Loucy (cell line): ENCODE measurements around the gene KIDINS220.
"Not testable (repeated sequence)": the region's sequence is repeated elsewhere in the genome, so short reads cannot be mapped to it uniquely, and the experiment has no call there.

Source experiments
- H2AFZ ChIP-seq: fragments of 200-600 bp; sonication (generic); 2 replicates; pipeline ENCODE4 v1.6.0; 2016; ENCODE audit warnings: antibody characterized with exemption, mild to moderate bottlenecking, low read length, moderate library complexity
- H3F3A ChIP-seq: fragments of 200-600 bp; 2 replicates; pipeline ENCODE4 v1.6.0; 2016; ENCODE audit warnings: antibody characterized with exemption, low read depth, mild to moderate bottlenecking
- H3K27me3 ChIP-seq: fragments of 200-600 bp; sonication (generic); 2 replicates; pipeline ENCODE4 v1.6.1; 2014; ENCODE audit warnings: low read length, mild to moderate bottlenecking; ENCODE audit not compliant: insufficient read depth, poor library complexity, severe bottlenecking
- H3K36me3 ChIP-seq: fragments of 200-600 bp; sonication (generic); 2 replicates; pipeline ENCODE4 v1.6.1; 2016; ENCODE audit warnings: low read length; ENCODE audit not compliant: insufficient read depth
- H3K4me1 ChIP-seq: fragments of 200-600 bp; sonication (generic); 2 replicates; pipeline ENCODE4 v1.5.1; 2014; ENCODE audit warnings: low read length, mild to moderate bottlenecking; ENCODE audit not compliant: insufficient read depth, poor library complexity, severe bottlenecking
- H3K4me2 ChIP-seq: fragments of 200-600 bp; sonication (generic); 2 replicates; pipeline ENCODE4 v1.6.0; 2014; ENCODE audit warnings: antibody characterized with exemption, low read length, low read depth, mild to moderate bottlenecking; ENCODE audit not compliant: poor library complexity, severe bottlenecking
- H3K4me3 ChIP-seq: fragments of 200-600 bp; sonication (generic); 2 replicates; pipeline ENCODE4 v1.5.1; 2014; ENCODE audit warnings: low read length, mild to moderate bottlenecking, mixed read lengths; ENCODE audit not compliant: poor library complexity, severe bottlenecking
- H3K79me2 ChIP-seq: fragments of 200-600 bp; sonication (generic); 2 replicates; pipeline ENCODE4 v1.6.1; 2014; ENCODE audit warnings: low read length; ENCODE audit not compliant: insufficient read depth
- H3K9ac ChIP-seq: fragments of 200-600 bp; sonication (generic); 2 replicates; pipeline ENCODE4 v1.6.0; 2014; ENCODE audit warnings: mild to moderate bottlenecking, low read depth, low read length, moderate library complexity; ENCODE audit not compliant: poor library complexity, severe bottlenecking
- H3K9me2 ChIP-seq: fragments of 200-600 bp; sonication (generic); replicated peaks from 2 replicates; pipeline ENCODE4 v1.6.1; 2016; ENCODE audit warnings: low read depth, low read length, mixed read lengths
- H3K9me3 ChIP-seq: fragments of 200-600 bp; sonication (generic); 2 replicates; pipeline ENCODE4 v1.6.1; 2014; ENCODE audit warnings: mild to moderate bottlenecking, antibody characterized with exemption, low read length, low read depth; ENCODE audit not compliant: insufficient read depth
- H4K20me1 ChIP-seq: fragments of 200-600 bp; sonication (generic); 2 replicates; pipeline ENCODE4 v1.6.0; 2014; ENCODE audit warnings: antibody characterized with exemption, low read length, mild to moderate bottlenecking; ENCODE audit not compliant: insufficient read depth, poor library complexity, severe bottlenecking
- CTCF ChIP-seq: fragments of 200-600 bp; sonication (generic); conservative IDR thresholded peaks from 2 replicates; pipeline ENCODE4 v1.5.1; 2014; ENCODE audit warnings: mild to moderate bottlenecking, antibody characterized with exemption, low read length
- EZH2phosphoT487 ChIP-seq: fragments of 200-600 bp; IDR thresholded peaks from 2 replicates; pipeline ENCODE4 v1.6.1; 2018; ENCODE audit warnings: antibody characterized with exemption, mild to moderate bottlenecking, moderate library complexity, borderline replicate concordance

Gene KIDINS220

DNA sequence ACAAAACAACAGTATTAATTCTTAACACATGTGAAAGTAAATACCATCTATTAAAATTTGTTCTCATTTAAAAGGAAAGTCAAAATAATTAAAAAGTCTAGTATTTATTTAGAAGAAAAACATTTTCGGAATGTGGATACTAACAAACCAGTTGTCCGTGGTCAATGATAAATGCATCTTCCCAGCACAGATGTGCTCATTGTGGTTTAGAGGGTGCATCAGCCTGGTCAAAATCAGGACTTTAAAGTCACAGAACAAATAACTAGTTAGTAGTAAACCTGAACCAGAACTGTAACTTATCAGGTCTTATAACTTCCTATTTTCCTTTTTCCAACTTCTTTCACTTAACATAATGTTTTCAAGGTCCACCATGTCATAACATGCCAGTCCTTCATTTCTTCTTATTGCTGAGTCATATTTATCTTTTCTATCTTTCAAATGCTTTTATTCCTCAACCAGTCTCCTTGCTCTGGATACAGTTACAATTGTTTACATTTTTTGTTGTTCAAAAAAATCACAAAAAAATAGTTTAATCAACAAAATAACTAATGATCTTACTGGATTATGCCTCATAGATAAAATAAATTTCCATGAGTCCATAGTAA is 99.7 kb downstream of the KIDINS220 start:
- H3K36me3 ChIP-seq: peaks cover 26% of the 10 kb centered on the region; the same call in 1 of the 2 replicates
- H3K4me1 ChIP-seq: no peaks in the 10 kb centered on the region
- H3K9ac ChIP-seq: no peak overlapping the region
- H3F3A ChIP-seq: no peaks in the 10 kb centered on the region
- H3K9me2 ChIP-seq: no peaks in the 10 kb centered on the region
- no peaks in the 10 kb centered on the region for H3K79me2 ChIP-seq
- TF ChIP-seq EZH2phosphoT487: no peak
- TF ChIP-seq CTCF: no peak
- no peaks in the 10 kb centered on the region for H3K27me3 ChIP-seq
- no peaks in the 10 kb centered on the region for H4K20me1 ChIP-seq
- H3K4me3 ChIP-seq: no peak overlapping the region
- H2AFZ ChIP-seq: no peak overlapping the region
- no peaks in the 10 kb centered on the region for H3K9me3 ChIP-seq
- no peak overlapping the region for H3K4me2 ChIP-seq

DNA sequence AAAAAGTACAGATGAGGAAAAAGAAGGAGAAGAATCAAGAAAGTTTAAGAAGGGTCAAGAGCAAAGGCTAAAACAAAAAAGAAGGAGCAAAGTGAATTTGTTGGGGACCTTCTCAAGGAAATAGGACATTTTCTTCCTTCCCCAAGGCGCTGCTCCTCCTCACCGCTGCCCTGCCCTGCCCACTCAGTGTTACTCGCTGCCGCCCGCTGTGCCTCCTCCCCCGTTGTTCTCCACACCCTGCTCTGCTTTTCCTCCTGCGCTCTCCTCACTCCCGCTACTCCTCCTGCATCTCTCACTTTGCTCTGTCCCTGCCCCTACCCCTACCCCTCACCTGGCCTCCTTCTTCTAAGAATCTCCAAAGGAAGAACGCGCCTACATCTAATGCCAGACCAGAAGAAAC is 104.8 kb downstream of the KIDINS220 start:
- no peak for TF ChIP-seq EZH2phosphoT487
- TF ChIP-seq CTCF: no peak
- Histone ChIP-seq H3K9me3 (no peaks in the 10 kb centered on the region), H3K27me3 (no peaks in the 10 kb centered on the region), H3K9me2 (no peaks in the 10 kb centered on the region), H3K79me2 (no peaks in the 10 kb centered on the region), H3K4me2 (no peak overlapping the region), H3F3A (no peaks in the 10 kb centered on the region), H2AFZ (no peak overlapping the region), H3K4me3 (no peak overlapping the region), H3K4me1 (no peaks in the 10 kb centered on the region), H4K20me1 (no peaks in the 10 kb centered on the region), H3K36me3 (peaks cover 60% of the 10 kb centered on the region; the same call in 1 of the 2 replicates), H3K9ac (no peak overlapping the region)

- H3K9me3 ChIP-seq: no peaks in the 10 kb centered on the region
- no peaks in the 10 kb centered on the region for H4K20me1 ChIP-seq
- H3K4me2 ChIP-seq: no peak overlapping the region
- no peaks in the 10 kb centered on the region for H3K9me2 ChIP-seq
- H3K4me3 ChIP-seq: no peak overlapping the region
- TF ChIP-seq EZH2phosphoT487: no peak
- TF ChIP-seq CTCF: no peak
- no peaks in the 10 kb centered on the region for H3F3A ChIP-seq
- H2AFZ ChIP-seq: no peak overlapping the region
- H3K27me3 ChIP-seq: no peaks in the 10 kb centered on the region
- H3K79me2 ChIP-seq: no peaks in the 10 kb centered on the region
- H3K4me1 ChIP-seq: no peaks in the 10 kb centered on the region
- H3K36me3 ChIP-seq: peaks cover 51% of the 10 kb centered on the region; the same call in 1 of the 2 replicates
- H3K9ac ChIP-seq: no peak overlapping the region
These were observed 107.5 kb downstream of the KIDINS220 start for GRCh38 chr2:8729939-8730338.

DNA sequence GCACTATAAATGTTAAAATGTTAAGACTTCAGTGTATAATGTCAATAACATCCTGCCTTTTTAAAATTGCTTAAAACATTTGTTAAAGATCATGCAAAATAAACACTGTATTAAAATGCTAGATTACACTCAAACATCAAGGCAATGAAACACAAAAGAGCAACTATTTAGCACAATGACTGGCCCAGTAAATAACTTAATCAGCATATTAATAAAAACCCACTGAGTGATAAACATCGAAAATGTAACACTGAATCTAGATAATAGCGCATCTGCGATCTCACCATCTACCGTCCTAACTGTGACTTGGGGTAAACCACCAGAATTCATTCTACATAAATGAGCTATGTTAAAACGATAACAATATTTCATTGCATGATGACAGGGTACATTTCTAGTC is 108.3 kb downstream of the KIDINS220 start:
- H3K4me2 ChIP-seq, H2AFZ ChIP-seq, H3K27me3 ChIP-seq, H3F3A ChIP-seq, H4K20me1 ChIP-seq, H3K9ac ChIP-seq, H3K9me3 ChIP-seq, H3K9me2 ChIP-seq, H3K79me2 ChIP-seq, H3K4me1 ChIP-seq, H3K4me3 ChIP-seq: not testable (repeated sequence)
- H3K36me3 ChIP-seq: peaks cover 48% of the 10 kb centered on the region; the same call in 1 of the 2 replicates
